ENCODE data around the gene CITED4.

- TF ChIP-seq EZH2 (IDR thresholded peaks at IDR 0.05; ENCODE audit: low read length, unreplicated experiment) (no peak), EZH2phosphoT487 (IDR thresholded peaks at IDR 0.05; ENCODE audit: borderline replicate concordance, low read length) (no peak)
- TF ChIP-seq, protein P1, sequence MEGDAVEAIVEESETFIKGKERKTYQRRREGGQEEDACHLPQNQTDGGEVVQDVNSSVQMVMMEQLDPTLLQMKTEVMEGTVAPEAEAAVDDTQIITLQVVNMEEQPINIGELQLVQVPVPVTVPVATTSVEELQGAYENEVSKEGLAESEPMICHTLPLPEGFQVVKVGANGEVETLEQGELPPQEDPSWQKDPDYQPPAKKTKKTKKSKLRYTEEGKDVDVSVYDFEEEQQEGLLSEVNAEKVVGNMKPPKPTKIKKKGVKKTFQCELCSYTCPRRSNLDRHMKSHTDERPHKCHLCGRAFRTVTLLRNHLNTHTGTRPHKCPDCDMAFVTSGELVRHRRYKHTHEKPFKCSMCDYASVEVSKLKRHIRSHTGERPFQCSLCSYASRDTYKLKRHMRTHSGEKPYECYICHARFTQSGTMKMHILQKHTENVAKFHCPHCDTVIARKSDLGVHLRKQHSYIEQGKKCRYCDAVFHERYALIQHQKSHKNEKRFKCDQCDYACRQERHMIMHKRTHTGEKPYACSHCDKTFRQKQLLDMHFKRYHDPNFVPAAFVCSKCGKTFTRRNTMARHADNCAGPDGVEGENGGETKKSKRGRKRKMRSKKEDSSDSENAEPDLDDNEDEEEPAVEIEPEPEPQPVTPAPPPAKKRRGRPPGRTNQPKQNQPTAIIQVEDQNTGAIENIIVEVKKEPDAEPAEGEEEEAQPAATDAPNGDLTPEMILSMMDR (conservative IDR thresholded peaks at IDR 0.05; ENCODE audit: low read depth, low read length) = no peak
Observed at GRCh38 chr1:40857737-40858136, 4.4 kb downstream of the CITED4 start.

All from PC-3 (cell line).